Measurements from ENCODE around the gene ABCF3. TPM values are rescaled to one million over a fixed set of nuclear protein-coding genes. Genes with fewer than 3 reads are reported as not detected.

Gene ABCF3
- total and polyA plus RNA-seq, 2 of the 13 experiments (the other 11 are each of a cell fraction or from before 2014, with no cell fraction given) = 38.8 to 46.5 TPM

DNA sequence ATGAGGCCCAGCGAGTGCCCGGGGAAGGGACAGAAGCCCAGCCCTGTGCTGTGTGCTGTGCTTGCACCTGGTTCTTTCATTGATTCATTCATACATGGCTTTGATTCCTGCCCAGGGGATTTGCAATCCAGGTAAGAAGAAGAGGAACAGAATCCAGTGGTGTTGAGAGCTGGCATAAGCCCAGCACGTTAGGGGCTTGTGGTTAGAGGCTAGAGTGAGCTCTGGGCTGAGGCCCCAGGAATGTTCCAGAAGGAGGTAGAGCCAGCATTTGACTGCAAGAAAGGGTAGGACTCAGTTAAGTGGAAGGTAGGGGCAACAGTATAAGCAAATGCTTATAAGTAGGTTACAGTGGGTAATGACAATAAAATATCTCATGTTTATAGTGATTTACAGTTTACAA is 45.7 kb downstream of the ABCF3 start:
- POLR2A ChIA-PET = interaction anchor here (1.9 kb wide), 1 partner anchor 11 kb away, joined by 6 read pairs; no protein-coding TSS in a partner anchor
- ATAC-seq (no peak), FAIRE-seq (no peak)

More for the DNA sequence above, 45.7 kb downstream of the ABCF3 start:
- Histone ChIP-seq H3K4me3 (replicated peaks in 1 of 3; ENCODE audit: insufficient read depth in 1 of 3, low read depth in 2 of 3, low read length in 3 of 3) (no peak overlapping the region), H3K4me2 (ENCODE audit: low read depth, low read length) (no peak overlapping the region), H3K79me2 (ENCODE audit: insufficient read depth, low read length) (no peaks in the 10 kb centered on the region), H3K36me3 (replicated peaks in 1 of 2; ENCODE audit: control insufficient read depth in 1 of 2, insufficient read depth in 2 of 2, low read length in 2 of 2) (no peaks in the 10 kb centered on the region), H3K27ac (ENCODE audit: extremely low read length, insufficient read depth, low read length) (no peak overlapping the region), H3K4me1 (ENCODE audit: insufficient read depth, low read length) (peaks cover 11% of the 10 kb centered on the region; the same call in 1 of the 2 replicates), H4K20me1 (ENCODE audit: insufficient read depth, low read length) (peaks cover 5% of the 10 kb centered on the region; the same call in 1 of the 2 replicates), H3K27me3 (ENCODE audit: control insufficient read depth in 1 of 2, insufficient read depth in 2 of 2, low read length in 2 of 2) (peaks cover 17 to 78% of the 10 kb centered on the region in 2 experiments; a peak in 4 of 5 replicates), H3K9me3 (ENCODE audit: low read length) (no peaks in the 10 kb centered on the region), H3K9ac (ENCODE audit: insufficient read depth, low read depth, low read length) (no peak overlapping the region), H2AFZ (ENCODE audit: low read length) (no peak overlapping the region)
- CTCF ChIA-PET (ENCODE audit: low intra/inter-chr PET ratio, low total read pairs) = no interaction called here
- TF ChIP-seq FOXA3 (CRISPR knock-in tag; IDR thresholded peaks at IDR 0.05) (no peak), ZFP36L1 (CRISPR knock-in tag; IDR thresholded peaks at IDR 0.05) (no peak), SOX5 (CRISPR knock-in tag; IDR thresholded peaks at IDR 0.05; ENCODE audit: borderline replicate concordance) (no peak), NCOR1 (IDR thresholded peaks at IDR 0.05; ENCODE audit: borderline replicate concordance, low read length) (no peak), NCOA1 (CRISPR knock-in tag; IDR thresholded peaks at IDR 0.05) (no peak), ZNF101 (CRISPR knock-in tag; IDR thresholded peaks at IDR 0.05; ENCODE audit: borderline replicate concordance, low read depth) (no peak)
- TF ChIP-seq, protein P1, sequence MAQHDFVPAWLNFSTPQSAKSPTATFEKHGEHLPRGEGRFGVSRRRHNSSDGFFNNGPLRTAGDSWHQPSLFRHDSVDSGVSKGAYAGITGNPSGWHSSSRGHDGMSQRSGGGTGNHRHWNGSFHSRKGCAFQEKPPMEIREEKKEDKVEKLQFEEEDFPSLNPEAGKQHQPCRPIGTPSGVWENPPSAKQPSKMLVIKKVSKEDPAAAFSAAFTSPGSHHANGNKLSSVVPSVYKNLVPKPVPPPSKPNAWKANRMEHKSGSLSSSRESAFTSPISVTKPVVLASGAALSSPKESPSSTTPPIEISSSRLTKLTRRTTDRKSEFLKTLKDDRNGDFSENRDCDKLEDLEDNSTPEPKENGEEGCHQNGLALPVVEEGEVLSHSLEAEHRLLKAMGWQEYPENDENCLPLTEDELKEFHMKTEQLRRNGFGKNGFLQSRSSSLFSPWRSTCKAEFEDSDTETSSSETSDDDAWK (CRISPR knock-in tag; IDR thresholded peaks at IDR 0.05) = no peak
- TF ChIP-seq, protein P2, sequence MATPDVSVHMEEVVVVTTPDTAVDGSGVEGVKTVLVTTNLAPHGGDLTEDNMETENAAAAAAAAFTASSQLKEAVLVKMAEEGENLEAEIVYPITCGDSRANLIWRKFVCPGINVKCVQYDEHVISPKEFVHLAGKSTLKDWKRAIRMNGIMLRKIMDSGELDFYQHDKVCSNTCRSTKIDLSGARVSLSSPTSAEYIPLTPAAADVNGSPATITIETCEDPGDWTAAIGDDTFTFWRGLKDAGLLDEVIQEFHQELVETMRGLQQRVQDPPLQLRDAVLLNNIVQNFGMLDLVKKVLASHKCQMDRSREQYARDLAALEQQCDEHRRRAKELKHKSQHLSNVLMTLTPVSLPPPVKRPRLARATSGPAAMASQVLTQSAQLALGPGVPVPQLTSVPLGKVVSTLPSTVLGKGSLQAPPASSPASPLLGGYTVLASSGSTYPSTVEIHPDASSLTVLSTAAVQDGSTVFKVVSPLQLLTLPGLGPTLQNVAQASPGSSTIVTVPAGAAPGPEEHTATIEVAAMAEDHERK (CRISPR knock-in tag; IDR thresholded peaks at IDR 0.05; ENCODE audit: low read depth) = no peak
- no peak for DNase-seq (ENCODE audit: low spot score)
- in situ Hi-C loops (cut with HindIII; ENCODE audit: extremely low pct_ligation_motif_present, low pct_unique_long_range_greater_than_20kb) = loop anchor here (5.0 kb wide), 1 partner anchor 334 kb away; no protein-coding TSS in a partner anchor
- intact Hi-C loops (cut with micrococcal nuclease; ENCODE audit: unreplicated experiment) = no loop called here
- WGBS (ENCODE audit: low lambda C conversion rate) = 16% methylated on average over 3 of the region's 3 CpGs
- BruUV-seq (replicated peaks) = no TSS peak

All from HepG2 (cell line).